GM21717 (cell line): ENCODE measurements around the gene UBE2H.
"Not testable (repeated sequence)": the region's sequence is repeated elsewhere in the genome, so short reads cannot be mapped to it uniquely, and the experiment has no call there.

ENCODE experiments used
- ATAC-seq: cut with Tn5 transposase; IDR thresholded peaks from one replicate; pipeline ENCODE4 v1.9.1; 2021; ENCODE audit warnings: mild to moderate bottlenecking, moderate library complexity; ENCODE audit not compliant: unreplicated experiment

The UBE2H gene

DNA sequence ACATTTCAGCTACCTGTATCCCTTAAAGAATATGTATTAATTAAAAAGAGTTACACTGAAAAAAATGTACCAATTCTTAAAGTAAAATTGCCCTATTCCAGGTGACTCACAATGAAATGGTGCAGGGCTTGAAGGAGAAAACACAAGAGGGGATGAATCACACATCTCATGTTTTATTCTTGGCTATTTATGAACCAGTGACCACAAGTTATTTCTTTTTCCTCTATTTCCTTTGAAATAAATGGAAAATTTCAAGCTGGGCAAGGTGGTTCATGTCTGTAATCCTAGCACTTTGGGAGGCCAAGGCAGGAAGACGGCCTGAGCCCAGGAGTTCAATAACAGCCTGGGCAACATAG is 106.8 kb downstream of the UBE2H start:
- no peak for ATAC-seq

DNA sequence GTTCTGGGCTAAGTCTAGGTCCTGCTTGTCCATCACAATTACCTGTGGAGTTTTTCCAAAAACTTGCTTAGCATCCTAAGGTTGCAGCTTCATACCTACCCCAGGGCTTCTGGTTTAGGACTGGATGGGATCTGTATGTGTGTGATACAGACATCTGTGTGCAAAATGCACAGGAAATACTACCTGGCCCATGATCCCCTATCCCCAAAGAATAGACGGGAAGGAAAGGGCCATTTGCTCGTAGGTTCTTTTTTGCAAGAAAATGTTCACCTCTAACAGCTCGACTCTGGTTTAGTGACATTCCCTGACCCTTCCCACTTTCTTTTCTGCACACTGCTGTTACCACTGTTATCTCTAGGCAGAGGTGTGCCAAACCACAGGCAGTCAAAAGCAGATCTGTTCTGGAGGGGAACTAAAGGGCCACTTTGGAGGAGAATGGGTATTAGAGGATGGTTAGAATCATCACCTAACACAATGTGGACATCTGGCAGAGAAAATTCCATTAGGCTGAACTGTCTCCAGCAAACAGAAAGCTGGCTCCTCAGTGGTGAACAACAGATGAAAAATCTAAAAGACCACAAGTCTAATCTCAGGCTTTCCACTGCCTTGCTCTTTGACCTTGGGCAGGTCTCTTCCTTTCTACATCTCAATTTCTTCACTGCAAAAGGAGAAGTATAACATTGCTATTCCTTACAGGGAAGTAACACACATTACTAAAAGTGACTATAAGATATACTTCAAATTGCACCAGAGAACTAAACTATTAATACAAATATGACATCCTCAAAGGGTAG is 107.4 kb downstream of the UBE2H start:
- no peak for ATAC-seq

GRCh38 chr7:129843978-129844840 is 108.6 kb downstream of the UBE2H start:
- no peak for ATAC-seq

DNA sequence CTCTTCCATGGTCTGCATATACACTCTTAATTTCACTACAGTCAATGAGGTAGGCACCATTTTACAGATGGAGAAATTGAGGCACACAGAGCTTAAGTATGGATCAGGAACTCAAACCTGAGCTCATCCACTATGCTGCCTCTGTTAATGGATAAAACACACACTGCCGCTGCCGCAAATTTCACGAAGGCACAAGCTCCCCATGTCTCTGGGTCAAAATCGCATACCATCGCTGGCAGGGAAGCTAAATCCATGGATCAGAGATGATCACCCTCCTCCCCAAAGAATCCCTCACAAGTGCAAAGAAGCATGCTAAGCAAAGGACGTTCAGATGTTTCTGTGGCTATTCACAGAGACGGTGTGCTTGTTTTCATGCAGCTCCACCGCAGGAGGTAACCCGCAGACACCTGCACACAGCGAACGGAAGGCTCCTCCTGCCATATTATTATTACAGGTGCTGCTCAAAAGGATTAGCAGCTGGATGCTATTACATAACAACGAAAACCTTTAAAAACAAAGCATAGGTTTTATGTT is 109.3 kb downstream of the UBE2H start:
- no peak for ATAC-seq

DNA sequence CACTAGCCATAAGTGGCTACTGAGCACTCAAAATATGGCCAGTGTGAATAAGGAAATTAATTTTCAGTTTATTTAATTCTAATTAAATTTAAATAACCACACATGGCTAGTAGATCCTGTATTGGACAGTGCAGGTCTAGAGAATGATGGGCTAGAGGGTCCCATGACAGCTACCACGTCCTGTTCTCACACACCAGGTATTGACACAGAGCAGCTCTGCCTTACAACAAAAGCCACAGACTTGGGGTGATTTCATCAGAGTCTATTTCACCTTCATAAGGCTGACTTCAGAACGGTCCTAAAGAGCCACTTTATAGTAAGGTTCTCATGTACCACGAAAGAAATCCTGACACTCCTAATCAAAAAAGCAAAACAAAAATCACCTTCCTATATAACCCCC is 111.3 kb downstream of the UBE2H start:
- no peak for ATAC-seq

DNA sequence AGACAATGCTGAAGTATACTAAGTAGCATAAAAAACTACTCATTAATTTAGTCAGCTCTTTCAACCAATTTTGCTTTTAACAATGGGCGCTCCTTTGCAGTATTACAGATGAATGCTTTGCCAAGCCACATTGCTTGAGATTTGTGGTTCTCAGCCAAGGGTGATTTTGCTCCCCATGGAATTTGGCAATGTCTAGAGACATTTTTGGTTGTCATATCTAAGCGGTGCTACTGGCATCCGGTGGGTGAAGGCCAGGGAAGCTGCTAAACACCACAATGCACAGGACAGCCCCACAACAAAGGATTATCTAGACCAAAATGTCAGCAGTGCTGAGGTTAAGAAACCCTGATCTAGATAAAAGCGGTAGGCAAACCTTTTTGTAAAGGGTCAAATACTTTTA is 112.0 kb downstream of the UBE2H start:
- ATAC-seq = no peak

DNA sequence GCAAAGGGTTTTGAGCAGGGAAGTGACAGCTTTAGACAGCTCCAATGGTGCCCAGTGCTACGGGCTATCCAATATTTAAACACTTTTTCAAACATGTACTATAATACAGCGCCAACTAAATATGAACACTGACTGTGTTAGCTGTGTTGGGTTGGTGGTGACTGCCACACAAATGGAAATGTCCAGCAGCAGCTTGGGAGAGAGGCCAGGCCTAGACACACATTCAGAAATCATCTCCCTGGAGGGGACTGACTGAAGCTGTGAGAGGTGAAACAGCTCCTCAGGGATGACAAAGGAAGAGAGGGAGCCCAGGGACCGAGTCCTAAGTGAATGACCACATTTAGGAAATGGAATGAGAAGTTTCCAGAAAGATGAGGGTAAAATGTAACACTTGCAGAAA is 115.8 kb downstream of the UBE2H start:
- no peak for ATAC-seq

DNA sequence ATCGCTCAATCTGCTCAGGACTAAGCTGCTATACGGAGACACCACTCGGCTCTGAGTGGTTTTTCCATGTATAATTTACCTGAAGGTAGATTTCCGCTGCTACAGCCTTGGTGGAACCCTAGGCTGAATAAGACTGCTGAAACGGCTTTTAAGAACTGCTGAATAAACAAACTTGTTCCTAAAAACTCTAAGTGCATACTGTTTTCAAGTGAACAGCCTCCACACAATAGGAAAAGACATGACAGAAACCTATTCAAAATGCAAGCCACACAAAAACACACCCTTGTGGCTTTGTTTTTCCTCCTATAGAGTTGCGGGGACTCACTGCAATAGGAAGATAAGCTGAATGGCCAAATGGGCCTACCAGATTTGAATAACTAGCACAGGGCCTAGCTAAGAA is 117.2 kb downstream of the UBE2H start:
- ATAC-seq = no peak

DNA sequence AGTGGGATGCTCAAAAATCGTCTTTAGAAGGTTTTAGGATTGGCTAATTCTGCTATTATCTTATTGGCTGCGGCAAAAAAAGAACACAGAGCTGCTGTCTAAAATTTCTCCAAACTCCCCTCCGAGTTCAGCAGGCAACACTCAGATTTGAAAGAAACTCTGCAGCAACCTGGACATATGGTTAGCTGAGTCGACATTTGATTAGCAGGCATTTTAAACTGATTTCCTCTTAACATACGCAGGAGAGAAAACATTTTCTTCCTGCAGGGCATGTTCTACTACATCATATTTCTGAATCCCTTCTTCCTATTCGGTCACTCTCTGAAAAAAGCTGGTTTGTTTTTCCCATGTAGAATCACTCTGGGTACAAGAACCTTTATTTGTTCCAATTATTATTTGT is 119.4 kb downstream of the UBE2H start:
- not testable (repeated sequence) for ATAC-seq

GRCh38 chr7:129832701-129833227 is 120.0 kb downstream of the UBE2H start:
- no peak for ATAC-seq

GRCh38 chr7:129832282-129832681 is 120.5 kb downstream of the UBE2H start:
- no peak for ATAC-seq

DNA sequence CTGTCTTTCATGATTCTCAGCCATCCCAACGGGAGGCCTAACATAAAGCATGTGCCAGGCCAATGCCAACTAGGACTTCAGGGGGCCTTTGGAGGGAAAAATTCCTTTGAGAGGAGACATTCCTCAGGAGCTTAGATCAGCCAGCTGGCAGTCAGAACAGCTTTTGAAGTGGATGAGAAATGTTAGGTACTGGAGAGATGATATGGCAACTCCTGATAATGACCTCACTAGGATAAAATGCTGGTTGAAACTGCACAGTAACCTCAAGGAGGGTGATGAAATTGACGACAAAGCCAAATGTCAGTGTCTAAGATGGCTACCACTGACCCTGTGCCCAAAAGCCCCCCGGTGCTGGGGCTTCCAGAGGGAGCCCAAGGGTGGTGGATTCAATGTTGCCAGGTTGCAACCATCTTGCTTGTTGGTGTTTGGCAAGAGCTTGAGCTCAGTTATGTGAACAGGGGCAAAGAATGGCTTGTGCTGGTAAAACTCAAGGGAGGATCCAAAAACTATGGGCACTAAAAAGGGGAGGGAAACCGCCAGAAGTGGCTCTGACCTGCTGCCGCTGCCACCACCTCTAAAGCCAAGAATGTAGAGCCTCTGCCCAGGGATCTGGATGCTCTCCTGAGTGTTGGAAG is 121.2 kb downstream of the UBE2H start:
- ATAC-seq = no peak

GRCh38 chr7:129830949-129831348 is 121.8 kb downstream of the UBE2H start:
- ATAC-seq = no peak

DNA sequence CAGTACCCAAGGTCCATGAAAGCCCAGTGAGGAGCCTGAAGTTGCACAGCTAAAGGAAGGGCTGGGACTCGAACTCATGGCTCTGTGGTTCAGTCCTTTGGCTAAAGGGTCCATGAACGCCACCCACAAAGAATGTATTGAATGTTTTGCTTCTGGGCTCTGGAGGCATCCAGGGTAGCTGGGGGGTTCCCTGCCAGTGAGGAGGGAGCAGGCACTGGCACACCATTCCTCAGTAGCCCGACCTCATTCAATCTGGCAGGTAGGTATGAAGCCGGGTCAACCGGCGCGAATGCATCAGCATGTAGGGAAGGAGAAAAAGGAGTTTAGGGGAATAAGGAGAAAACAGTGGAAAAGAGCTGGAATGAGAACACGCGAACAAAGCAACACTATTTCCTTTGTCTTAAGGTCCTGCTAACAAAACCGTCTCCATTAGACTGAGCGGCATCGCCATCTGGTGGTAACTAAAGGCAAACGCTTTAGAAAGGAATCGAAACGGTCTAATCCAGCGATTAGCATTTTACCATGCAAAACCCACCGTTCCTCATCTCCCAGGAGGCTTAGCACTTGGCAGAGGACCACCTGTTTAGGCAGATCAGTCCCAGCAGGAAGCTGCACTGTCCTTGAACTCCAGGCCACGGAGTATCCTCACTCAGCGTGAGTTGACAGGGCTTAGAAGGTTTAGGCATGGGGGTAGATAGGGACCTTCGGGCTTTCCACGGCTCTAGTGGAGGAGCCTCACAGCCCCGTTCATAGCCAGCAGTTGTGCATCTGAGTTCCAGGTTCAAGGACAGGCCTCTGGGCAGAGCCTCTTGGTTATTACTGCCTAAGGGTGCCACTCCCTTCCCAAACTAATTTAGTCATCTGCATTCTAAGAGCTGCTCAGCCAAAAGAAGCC is 122.8 kb downstream of the UBE2H start:
- no peak for ATAC-seq

DNA sequence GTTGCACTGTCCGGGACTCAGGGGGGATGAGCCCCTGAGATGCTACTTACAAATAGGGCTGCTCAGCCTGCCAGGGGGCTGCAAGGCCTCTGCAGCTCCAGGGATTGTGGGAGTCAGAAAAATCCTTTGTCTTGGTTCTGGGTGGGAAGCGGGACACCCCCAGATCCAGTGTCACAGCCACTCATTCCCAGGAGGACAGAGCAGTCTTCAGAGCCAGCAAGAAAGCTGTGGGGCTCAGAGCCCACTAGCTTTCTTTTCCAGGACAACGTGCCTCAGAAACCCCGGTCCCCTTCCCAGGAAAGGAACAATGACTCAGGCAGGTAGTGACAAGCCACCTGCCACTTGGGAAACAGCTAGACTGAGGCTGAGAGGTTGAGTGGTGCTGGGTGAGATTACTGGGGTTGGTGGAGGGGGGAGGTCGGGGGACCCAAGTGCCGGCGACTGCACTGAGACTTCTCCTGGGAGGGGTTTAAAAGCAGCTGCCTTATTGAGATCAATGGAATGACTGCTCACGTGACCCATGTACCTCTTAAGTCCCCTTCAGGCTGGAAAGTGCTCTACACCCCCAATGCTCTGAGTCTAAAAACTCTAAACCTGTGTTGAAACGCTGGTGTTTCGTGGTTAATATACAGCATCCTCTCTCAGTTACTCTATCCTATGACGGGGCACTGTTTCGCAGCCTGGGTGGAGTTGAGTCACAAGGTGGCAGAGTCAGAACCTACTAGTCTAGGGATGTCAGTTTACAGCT is 123.6 kb downstream of the UBE2H start:
- ATAC-seq = no peak

- no peak for ATAC-seq
Measured at GRCh38 chr7:129828078-129828762, 124.5 kb downstream of the UBE2H start.

- no peak for ATAC-seq
Measured at GRCh38 chr7:129827467-129827990, 125.2 kb downstream of the UBE2H start.

DNA sequence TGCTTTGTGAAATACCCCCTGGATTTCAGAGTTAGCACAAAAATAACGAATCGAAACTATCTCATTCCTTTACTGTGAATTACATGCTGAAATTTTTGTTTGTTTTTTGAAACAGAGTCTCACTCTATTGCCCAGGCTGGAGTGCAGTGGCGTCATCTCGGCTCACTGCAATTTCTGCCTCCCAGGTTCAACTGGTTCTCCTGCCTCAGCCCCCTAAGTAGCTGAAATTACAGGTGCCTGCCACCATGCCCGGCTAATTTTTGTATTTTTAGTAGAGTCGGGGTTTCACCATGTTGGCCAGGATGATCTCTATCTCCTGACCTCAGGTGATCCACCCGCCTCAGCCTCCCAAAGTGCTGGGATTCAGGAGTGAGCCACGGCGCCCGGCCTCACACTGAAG is 125.9 kb downstream of the UBE2H start:
- ATAC-seq = not testable (repeated sequence)
